ENCODE measurements around the gene ARL5B. TPM values are rescaled to one million over a fixed set of nuclear protein-coding genes. Genes with fewer than 3 reads are reported as not detected.

ARL5B gene
- polyA plus RNA-seq (2013), result 43.4 TPM

GRCh38 chr10:18659125-18659818 lies at the start of gene ARL5B:
TSS of gene ARL5B (plus strand) at chr10:18659431. CDS start at chr10:18659638, 207 bp downstream.
- POLR2A ChIA-PET, result interaction anchor here (0.6 to 1.9 kb wide), 3 partner anchors 8 to 32 kb away, joined by 3 to 12 read pairs (median 6); partner anchors contain the start of gene NSUN6
- CTCF ChIA-PET, result no interaction called here
- H3K27me3 ChIP-seq (replicated peaks in 2 of 5; ENCODE audit: control insufficient read depth in 4 of 5, insufficient read depth in 5 of 5, low read length in 4 of 5), result no peaks in the 10 kb centered on the region
- peaks cover 0 to 6% (median 1%) of the 10 kb centered on the region in 4 experiments for H3K36me3 ChIP-seq (ENCODE audit: control insufficient read depth in 4 of 4, insufficient read depth in 4 of 4, low read length in 3 of 4)
- WGBS (ENCODE audit: insufficient coverage), result under 1% methylated on average over 63 of the region's 72 CpGs
- H3K4me1 ChIP-seq (ENCODE audit: control extremely low read depth in 1 of 4, control insufficient read depth in 4 of 4, insufficient read depth in 4 of 4, low read length in 3 of 4), result peaks cover 6 to 34% (median 19%) of the 10 kb centered on the region in 4 experiments
- H3K4me3 ChIP-seq (ENCODE audit: control insufficient read depth in 1 of 7, extremely low read depth in 1 of 7, insufficient read depth in 4 of 7, low read depth in 2 of 7, low read length in 6 of 7), result peak within 1 kb of the TSS; percentile 75 to 100 (median 94)
- peak; percentile 97 to 99 (median 99) for DNase-seq
- no peaks in the 10 kb centered on the region for H3K9me3 ChIP-seq (ENCODE audit: control extremely low read depth in 1 of 5, control insufficient read depth in 4 of 5, insufficient read depth in 2 of 5, low read depth in 1 of 5, low read length in 4 of 5)
- H3K27ac ChIP-seq (ENCODE audit: insufficient read depth in 1 of 2, low read depth in 1 of 2, low read length in 2 of 2, poor library complexity in 1 of 2, severe bottlenecking in 2 of 2), result peak within 1 kb of the TSS; percentile 97 to 98

- Histone ChIP-seq H3K4me1 (ENCODE audit: control extremely low read depth in 1 of 4, control insufficient read depth in 4 of 4, insufficient read depth in 4 of 4, low read length in 3 of 4) (no peaks in the 10 kb centered on the region), H3K4me3 (ENCODE audit: control insufficient read depth in 1 of 7, extremely low read depth in 1 of 7, insufficient read depth in 4 of 7, low read depth in 2 of 7, low read length in 6 of 7) (no peak overlapping the region), H3K27ac (ENCODE audit: insufficient read depth in 1 of 2, low read depth in 1 of 2, low read length in 2 of 2, poor library complexity in 1 of 2, severe bottlenecking in 2 of 2) (no peak overlapping the region), H3K36me3 (ENCODE audit: control insufficient read depth in 4 of 4, insufficient read depth in 4 of 4, low read length in 3 of 4) (peaks cover 1 to 27% (median 14%) of the 10 kb centered on the region in 4 experiments), H3K27me3 (replicated peaks in 2 of 5; ENCODE audit: control insufficient read depth in 4 of 5, insufficient read depth in 5 of 5, low read length in 4 of 5) (no peaks in the 10 kb centered on the region), H3K9me3 (ENCODE audit: control extremely low read depth in 1 of 5, control insufficient read depth in 4 of 5, insufficient read depth in 2 of 5, low read depth in 1 of 5, low read length in 4 of 5) (no peaks in the 10 kb centered on the region)
- ChIA-PET POLR2A (no interaction called here), CTCF (interaction anchor here (1.4 kb wide), 1 partner anchor 13 kb away, joined by 4 read pairs; no protein-coding TSS in a partner anchor)
- DNase-seq, result no peak
- WGBS (ENCODE audit: insufficient coverage), result 100% methylated on average over 2 of the region's 3 CpGs
Observed at GRCh38 chr10:18610517-18610916, 48.7 kb upstream of the ARL5B start.

GRCh38 chr10:18611168-18611567 lies 48.1 kb upstream of the ARL5B start:
- Histone ChIP-seq H3K4me3 (ENCODE audit: control insufficient read depth in 1 of 7, extremely low read depth in 1 of 7, insufficient read depth in 4 of 7, low read depth in 2 of 7, low read length in 6 of 7) (no peak overlapping the region), H3K27me3 (replicated peaks in 2 of 5; ENCODE audit: control insufficient read depth in 4 of 5, insufficient read depth in 5 of 5, low read length in 4 of 5) (no peaks in the 10 kb centered on the region), H3K36me3 (ENCODE audit: control insufficient read depth in 4 of 4, insufficient read depth in 4 of 4, low read length in 3 of 4) (peaks cover 2 to 26% (median 13%) of the 10 kb centered on the region in 4 experiments), H3K27ac (ENCODE audit: insufficient read depth in 1 of 2, low read depth in 1 of 2, low read length in 2 of 2, poor library complexity in 1 of 2, severe bottlenecking in 2 of 2) (no peak overlapping the region), H3K4me1 (ENCODE audit: control extremely low read depth in 1 of 4, control insufficient read depth in 4 of 4, insufficient read depth in 4 of 4, low read length in 3 of 4) (no peaks in the 10 kb centered on the region), H3K9me3 (ENCODE audit: control extremely low read depth in 1 of 5, control insufficient read depth in 4 of 5, insufficient read depth in 2 of 5, low read depth in 1 of 5, low read length in 4 of 5) (no peaks in the 10 kb centered on the region)
- ChIA-PET CTCF (interaction anchor here (1.4 kb wide), 1 partner anchor 13 kb away, joined by 4 read pairs; no protein-coding TSS in a partner anchor), POLR2A (no interaction called here)
- 100% methylated on average over 3 of the region's 4 CpGs for WGBS (ENCODE audit: insufficient coverage)
- DNase-seq, result no peak

- Histone ChIP-seq H3K9me3 (ENCODE audit: control extremely low read depth in 1 of 5, control insufficient read depth in 4 of 5, insufficient read depth in 2 of 5, low read depth in 1 of 5, low read length in 4 of 5) (no peaks in the 10 kb centered on the region), H3K4me1 (ENCODE audit: control extremely low read depth in 1 of 4, control insufficient read depth in 4 of 4, insufficient read depth in 4 of 4, low read length in 3 of 4) (peaks cover 0 to 5% (median 1%) of the 10 kb centered on the region in 4 experiments), H3K27ac (ENCODE audit: insufficient read depth in 1 of 2, low read depth in 1 of 2, low read length in 2 of 2, poor library complexity in 1 of 2, severe bottlenecking in 2 of 2) (no peak overlapping the region), H3K27me3 (replicated peaks in 2 of 5; ENCODE audit: control insufficient read depth in 4 of 5, insufficient read depth in 5 of 5, low read length in 4 of 5) (no peaks in the 10 kb centered on the region), H3K36me3 (ENCODE audit: control insufficient read depth in 4 of 4, insufficient read depth in 4 of 4, low read length in 3 of 4) (peaks cover 3 to 28% (median 8%) of the 10 kb centered on the region in 4 experiments), H3K4me3 (ENCODE audit: control insufficient read depth in 1 of 7, extremely low read depth in 1 of 7, insufficient read depth in 4 of 7, low read depth in 2 of 7, low read length in 6 of 7) (no peak overlapping the region)
- 100% methylated on average over 1 of the region's 4 CpGs for WGBS (ENCODE audit: insufficient coverage)
- POLR2A ChIA-PET, result no interaction called here
- no peak for DNase-seq
- CTCF ChIA-PET, result interaction anchor here (0.9 kb wide), 1 partner anchor 21 kb away, joined by 3 read pairs; no protein-coding TSS in a partner anchor
Observed at GRCh38 chr10:18615618-18616017, 43.6 kb upstream of the ARL5B start.

GRCh38 chr10:18616337-18616736 lies 42.9 kb upstream of the ARL5B start:
- WGBS (ENCODE audit: insufficient coverage), result 20% methylated on average over 1 of the region's 3 CpGs
- ChIA-PET CTCF (no interaction called here), POLR2A (no interaction called here)
- H3K9me3 ChIP-seq (ENCODE audit: control extremely low read depth in 1 of 5, control insufficient read depth in 4 of 5, insufficient read depth in 2 of 5, low read depth in 1 of 5, low read length in 4 of 5), result no peaks in the 10 kb centered on the region
- no peaks in the 10 kb centered on the region for H3K27me3 ChIP-seq (replicated peaks in 2 of 5; ENCODE audit: control insufficient read depth in 4 of 5, insufficient read depth in 5 of 5, low read length in 4 of 5)
- peak; percentile 8 to 15 (median 14) for DNase-seq
- H3K4me1 ChIP-seq (ENCODE audit: control extremely low read depth in 1 of 4, control insufficient read depth in 4 of 4, insufficient read depth in 4 of 4, low read length in 3 of 4), result peaks cover 0 to 5% (median 1%) of the 10 kb centered on the region in 4 experiments
- H3K36me3 ChIP-seq (ENCODE audit: control insufficient read depth in 4 of 4, insufficient read depth in 4 of 4, low read length in 3 of 4), result peaks cover 8 to 28% (median 10%) of the 10 kb centered on the region in 4 experiments
- no peak overlapping the region for H3K4me3 ChIP-seq (ENCODE audit: control insufficient read depth in 1 of 7, extremely low read depth in 1 of 7, insufficient read depth in 4 of 7, low read depth in 2 of 7, low read length in 6 of 7)
- H3K27ac ChIP-seq (ENCODE audit: insufficient read depth in 1 of 2, low read depth in 1 of 2, low read length in 2 of 2, poor library complexity in 1 of 2, severe bottlenecking in 2 of 2), result no peak overlapping the region

GRCh38 chr10:18619016-18619415 lies 40.2 kb upstream of the ARL5B start:
- no peak for DNase-seq
- Histone ChIP-seq H3K36me3 (ENCODE audit: control insufficient read depth in 4 of 4, insufficient read depth in 4 of 4, low read length in 3 of 4) (peaks cover 5 to 15% (median 7%) of the 10 kb centered on the region in 4 experiments), H3K27ac (ENCODE audit: insufficient read depth in 1 of 2, low read depth in 1 of 2, low read length in 2 of 2, poor library complexity in 1 of 2, severe bottlenecking in 2 of 2) (no peak overlapping the region), H3K27me3 (replicated peaks in 2 of 5; ENCODE audit: control insufficient read depth in 4 of 5, insufficient read depth in 5 of 5, low read length in 4 of 5) (no peaks in the 10 kb centered on the region), H3K4me3 (ENCODE audit: control insufficient read depth in 1 of 7, extremely low read depth in 1 of 7, insufficient read depth in 4 of 7, low read depth in 2 of 7, low read length in 6 of 7) (no peak overlapping the region), H3K4me1 (ENCODE audit: control extremely low read depth in 1 of 4, control insufficient read depth in 4 of 4, insufficient read depth in 4 of 4, low read length in 3 of 4) (peaks cover 0 to 5% (median 1%) of the 10 kb centered on the region in 4 experiments), H3K9me3 (ENCODE audit: control extremely low read depth in 1 of 5, control insufficient read depth in 4 of 5, insufficient read depth in 2 of 5, low read depth in 1 of 5, low read length in 4 of 5) (no peaks in the 10 kb centered on the region)
- 100% methylated on average over 3 of the region's 3 CpGs for WGBS (ENCODE audit: insufficient coverage)
- ChIA-PET CTCF (no interaction called here), POLR2A (no interaction called here)

- H3K4me1 ChIP-seq (ENCODE audit: control extremely low read depth in 1 of 4, control insufficient read depth in 4 of 4, insufficient read depth in 4 of 4, low read length in 3 of 4), result peaks cover 0 to 5% (median 1%) of the 10 kb centered on the region in 4 experiments
- ChIA-PET POLR2A (no interaction called here), CTCF (no interaction called here)
- H3K36me3 ChIP-seq (ENCODE audit: control insufficient read depth in 4 of 4, insufficient read depth in 4 of 4, low read length in 3 of 4), result peaks cover 5 to 13% (median 6%) of the 10 kb centered on the region in 4 experiments
- H3K27ac ChIP-seq (ENCODE audit: insufficient read depth in 1 of 2, low read depth in 1 of 2, low read length in 2 of 2, poor library complexity in 1 of 2, severe bottlenecking in 2 of 2), result no peak overlapping the region
- H3K27me3 ChIP-seq (replicated peaks in 2 of 5; ENCODE audit: control insufficient read depth in 4 of 5, insufficient read depth in 5 of 5, low read length in 4 of 5), result no peaks in the 10 kb centered on the region
- H3K4me3 ChIP-seq (ENCODE audit: control insufficient read depth in 1 of 7, extremely low read depth in 1 of 7, insufficient read depth in 4 of 7, low read depth in 2 of 7, low read length in 6 of 7), result no peak overlapping the region
- no peak for DNase-seq
- H3K9me3 ChIP-seq (ENCODE audit: control extremely low read depth in 1 of 5, control insufficient read depth in 4 of 5, insufficient read depth in 2 of 5, low read depth in 1 of 5, low read length in 4 of 5), result no peaks in the 10 kb centered on the region
Observed at GRCh38 chr10:18620856-18621255, 38.4 kb upstream of the ARL5B start.

Measured in common myeloid progenitor, CD34-positive (primary cell).